NT2/D1 (cell line): ENCODE results near the gene FKBP5.

Experiments used
- SUZ12 ChIP-seq: IDR thresholded peaks from 2 replicates; pipeline ENCODE4 v1.6.1; 2011; ENCODE audit not compliant: insufficient read length, insufficient read depth; ENCODE audit errors: extremely low read depth
- YY1 ChIP-seq: IDR thresholded peaks from 2 replicates; pipeline ENCODE4 v1.6.1; 2011; ENCODE audit not compliant: insufficient read length, insufficient read depth
- ZNF274 ChIP-seq: IDR thresholded peaks from 2 replicates; pipeline ENCODE4 v1.6.1; 2011; ENCODE audit warnings: mild to moderate bottlenecking, low read depth, low read length

DNA sequence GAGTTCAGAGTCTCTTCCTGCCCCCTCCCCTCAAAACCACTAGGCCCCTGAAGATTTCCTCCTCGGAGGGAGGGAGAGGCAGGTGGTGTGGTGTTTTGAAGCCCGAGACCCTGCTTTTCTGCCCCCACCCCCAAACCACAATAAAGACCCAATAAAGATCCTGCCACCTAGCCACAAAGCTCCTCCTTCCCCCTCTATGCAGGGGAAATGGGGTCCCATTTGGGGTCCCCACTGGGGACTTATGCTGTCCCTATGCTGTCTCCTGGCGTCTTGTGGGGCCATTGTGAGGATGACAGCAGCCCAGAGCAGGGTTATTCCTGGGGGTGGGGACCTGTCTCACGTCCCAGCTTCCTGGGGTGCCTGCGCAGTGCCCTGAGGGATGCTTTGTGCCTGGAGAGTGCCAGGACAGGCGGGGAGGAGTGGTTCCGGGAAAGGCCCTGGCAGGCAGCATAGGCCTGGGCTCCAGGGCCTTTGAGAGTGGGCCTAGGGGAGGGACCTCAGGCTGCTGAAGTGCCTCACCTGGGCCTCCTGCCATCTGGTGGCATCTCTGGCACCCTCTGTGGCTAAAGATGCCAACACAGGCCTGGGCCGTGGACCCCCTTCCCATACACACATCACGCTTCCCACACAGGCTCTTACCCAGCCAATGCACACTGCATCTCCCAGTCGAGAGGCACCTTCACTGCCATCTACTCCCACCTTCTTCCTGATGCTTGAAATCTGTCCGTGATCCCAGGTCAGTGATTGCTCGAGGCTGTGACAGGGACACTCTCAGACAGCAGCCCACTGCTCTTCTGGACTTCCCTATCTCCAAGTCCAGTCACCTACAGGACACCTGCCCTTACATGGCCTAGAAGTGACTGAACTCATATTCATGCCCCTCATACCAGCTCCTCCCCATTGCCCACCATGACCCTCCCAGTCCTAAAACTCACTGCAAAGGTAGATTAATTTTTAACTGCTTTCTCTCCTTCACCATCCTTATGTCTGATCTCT lies 40.3 kb upstream of the FKBP5 start:
- TF ChIP-seq ZNF274 (no peak), SUZ12 (no peak), YY1 (no peak)
